ENCODE measurements around the gene CAMTA1.

CAMTA1 gene

GRCh38 chr1:7387053-7387927 is 602.0 kb downstream of the CAMTA1 start:
- DNase-seq (ENCODE audit: low spot score): no peak

- no peak for DNase-seq (ENCODE audit: low spot score)
Measured at GRCh38 chr1:7388141-7388487, 602.9 kb downstream of the CAMTA1 start.

GRCh38 chr1:7388488-7389185 is 603.4 kb downstream of the CAMTA1 start:
- no peak for DNase-seq (ENCODE audit: low spot score)

DNA sequence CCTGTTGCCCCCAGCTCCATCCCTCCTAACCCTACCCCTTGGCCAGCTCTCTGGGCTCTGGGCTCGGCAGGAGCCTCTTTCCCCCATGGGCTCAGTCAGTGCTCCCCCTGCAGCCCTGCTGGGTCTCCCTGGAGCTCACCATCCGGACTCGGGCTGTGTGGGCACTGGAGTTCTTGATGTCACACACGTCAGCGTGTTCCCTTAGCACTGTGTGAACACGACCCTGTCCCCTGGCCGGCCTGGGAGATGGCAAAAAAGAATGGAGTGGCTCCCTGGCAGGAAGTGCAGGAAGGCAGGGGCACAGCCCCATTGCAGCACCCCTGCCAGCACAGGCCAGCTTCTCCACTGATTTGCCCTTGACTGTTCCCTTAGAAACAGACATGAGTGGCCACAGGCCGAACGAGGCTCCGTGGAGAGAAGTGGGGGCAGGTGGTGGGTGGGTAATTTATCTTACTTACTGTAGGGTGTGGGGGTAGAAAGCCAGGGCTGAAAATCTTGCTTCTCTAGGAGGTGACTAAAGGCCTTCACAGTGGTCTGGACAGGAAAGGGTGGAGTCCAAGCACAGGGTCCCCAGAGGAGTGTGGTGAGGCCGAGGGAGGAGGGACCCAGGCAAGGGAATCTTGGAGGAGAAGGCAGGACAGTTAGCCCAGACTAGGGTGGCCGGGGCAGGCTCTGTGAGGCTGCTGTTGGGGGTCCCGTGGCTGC is 604.1 kb downstream of the CAMTA1 start:
- DNase-seq (ENCODE audit: low spot score): no peak

GRCh38 chr1:7389906-7390603 is 604.8 kb downstream of the CAMTA1 start:
- no peak for DNase-seq (ENCODE audit: low spot score)

DNA sequence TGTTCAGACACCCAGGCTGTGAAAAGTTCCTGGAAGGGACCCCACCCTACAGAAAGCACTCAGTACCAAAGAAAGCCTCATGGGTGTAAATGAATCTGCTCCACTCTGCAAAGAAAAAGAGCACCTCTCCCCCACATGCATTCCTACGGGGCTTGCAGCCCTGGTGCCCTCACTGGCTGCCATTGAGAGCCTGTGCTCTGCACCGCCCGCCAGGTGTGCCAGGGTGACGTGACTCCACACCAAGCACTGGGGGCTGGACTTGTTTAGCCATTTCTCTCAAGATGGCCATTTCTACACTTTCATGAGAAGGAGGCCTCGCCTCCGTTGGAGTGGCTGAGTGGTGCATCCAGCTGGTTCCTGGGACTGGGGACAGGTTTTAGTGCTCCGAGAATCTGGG is 605.3 kb downstream of the CAMTA1 start:
- no peak for DNase-seq (ENCODE audit: low spot score)

DNA sequence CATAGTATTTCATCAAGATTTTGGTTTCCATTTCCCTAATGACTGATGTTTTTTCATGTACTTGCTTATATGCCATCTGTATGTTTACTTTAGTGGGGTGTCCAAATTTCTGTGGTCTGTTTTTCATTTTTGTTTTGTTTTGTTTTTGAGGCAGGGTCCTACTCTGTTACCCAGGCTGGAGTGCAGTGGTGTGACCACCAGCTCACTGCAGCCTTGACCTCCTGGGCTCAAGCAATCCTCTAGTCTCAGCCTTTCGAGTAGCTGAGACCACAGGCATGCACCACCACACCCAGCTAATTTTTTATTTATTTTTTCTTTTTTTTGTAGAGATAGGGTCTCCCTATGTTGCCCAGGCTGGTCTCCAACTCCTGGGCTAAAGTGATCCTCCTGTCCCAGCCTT is 607.9 kb downstream of the CAMTA1 start:
- DNase-seq (ENCODE audit: low spot score): no peak

DNA sequence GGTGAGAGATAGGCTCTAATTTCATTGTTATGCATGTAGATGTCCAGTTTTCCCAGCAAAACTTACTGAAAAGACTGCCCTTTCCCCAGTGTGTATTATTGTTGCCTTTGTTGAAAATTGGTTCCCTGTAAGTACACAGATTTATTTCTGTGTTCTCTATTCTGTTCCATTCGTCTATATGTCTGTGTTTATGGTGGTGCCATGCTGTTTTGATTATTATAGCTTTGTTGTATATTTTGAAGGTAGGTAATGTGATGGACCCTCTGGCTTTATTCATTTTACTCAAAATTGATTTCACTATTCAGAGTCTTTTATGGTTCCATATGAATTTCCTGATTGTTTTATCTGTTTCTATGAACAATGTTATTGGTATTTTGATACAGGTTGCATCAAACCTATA is 610.0 kb downstream of the CAMTA1 start:
- DNase-seq (ENCODE audit: low spot score): no peak

- DNase-seq (ENCODE audit: low spot score): no peak
Measured at GRCh38 chr1:7398982-7399381, 613.7 kb downstream of the CAMTA1 start.

- no peak for DNase-seq (ENCODE audit: low spot score)
Measured at GRCh38 chr1:7399514-7400125, 614.4 kb downstream of the CAMTA1 start.

GRCh38 chr1:7400566-7400965 is 615.3 kb downstream of the CAMTA1 start:
- DNase-seq (ENCODE audit: low spot score): no peak

- no peak for DNase-seq (ENCODE audit: low spot score)
Measured at GRCh38 chr1:7401814-7402547, 616.7 kb downstream of the CAMTA1 start.

DNA sequence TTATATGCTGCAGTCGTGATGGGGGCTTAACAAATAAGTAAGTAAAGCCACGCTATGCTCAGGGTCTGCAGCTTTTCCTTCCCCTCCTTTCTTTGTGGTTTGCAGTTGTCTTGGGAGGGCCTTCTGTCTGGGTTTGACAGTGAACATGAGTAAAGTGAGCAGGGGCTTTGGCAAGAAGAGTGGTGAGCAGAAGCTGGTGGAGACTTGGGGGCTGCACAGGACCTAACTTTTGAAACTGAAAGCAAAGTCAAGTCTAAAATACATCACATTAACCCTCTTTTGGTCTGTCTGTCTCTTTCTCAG is 617.2 kb downstream of the CAMTA1 start:
- no peak for DNase-seq (ENCODE audit: low spot score)

DNA sequence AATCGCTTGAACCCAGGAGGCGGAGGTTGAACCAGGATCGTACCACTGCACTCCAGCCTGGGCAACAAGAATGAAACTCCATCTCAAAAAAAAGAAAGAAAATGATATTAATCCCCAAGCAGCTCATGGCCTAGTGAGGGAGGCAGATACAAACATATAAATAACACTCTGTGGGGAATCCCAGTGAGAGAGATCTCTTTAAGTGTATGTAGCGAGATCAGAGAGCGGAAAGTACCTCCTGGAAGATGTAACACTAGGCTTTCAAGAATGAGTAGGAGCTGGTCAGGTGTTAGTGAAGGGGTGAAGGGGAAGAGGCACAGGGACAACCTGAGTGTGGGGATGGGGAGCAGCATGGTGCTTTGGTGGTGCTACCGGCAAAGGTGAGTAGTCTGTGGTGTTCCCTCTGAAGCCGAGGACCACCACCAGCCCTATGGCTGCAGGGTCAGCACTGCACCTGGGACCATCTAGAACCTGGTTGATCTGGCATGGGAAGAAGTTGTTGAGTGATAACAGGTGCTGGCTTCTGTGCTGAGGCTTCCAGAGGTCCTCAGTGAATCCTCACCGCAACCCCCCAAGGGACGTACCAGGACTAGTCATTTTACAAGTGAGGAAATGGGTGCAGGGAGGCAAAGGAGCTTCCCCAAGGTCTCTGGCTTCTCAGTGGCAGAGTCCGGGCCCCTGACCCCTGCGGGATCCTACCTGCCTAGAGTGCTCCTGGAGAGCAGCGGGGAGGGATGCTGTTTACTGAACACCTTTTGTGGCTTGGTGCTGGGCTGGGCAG is 618.2 kb downstream of the CAMTA1 start:
- DNase-seq (ENCODE audit: low spot score): no peak

- no peak for DNase-seq (ENCODE audit: low spot score)
Measured at GRCh38 chr1:7404046-7404742, 618.9 kb downstream of the CAMTA1 start.

GRCh38 chr1:7405844-7406500 is 620.7 kb downstream of the CAMTA1 start:
- DNase-seq (ENCODE audit: low spot score): no peak

- no peak for DNase-seq (ENCODE audit: low spot score)
Measured at GRCh38 chr1:7406641-7407543, 621.6 kb downstream of the CAMTA1 start.

GRCh38 chr1:7407544-7407895 is 622.3 kb downstream of the CAMTA1 start:
- no peak for DNase-seq (ENCODE audit: low spot score)

Measured in NAMALWA (cell line).